Gastroesophageal sphincter (tissue), 3 donors: ENCODE measurements around the gene TMEM238.

Experiments
- CTCF ChIP-seq, 4 experiments: fragments of 200-600 bp in 2 of 4; fragments of 450-650 bp in 2 of 4; sonication (generic) in 1 of 4; IDR thresholded peaks; one replicate each; pipeline ENCODE4 v1.5.1; 2017 to 2019; ENCODE audit warnings: antibody characterized with exemption in 4 of 4, mild to moderate bottlenecking in 2 of 4, moderate library complexity in 2 of 4
- EP300 ChIP-seq: sonication (generic); formaldehyde crosslinking; IDR thresholded peaks from one replicate; pipeline ENCODE4 v1.6.1; 2017; ENCODE audit warnings: antibody characterized with exemption, mild to moderate bottlenecking

GRCh38 chr19:55369653-55370304 lies 14.3 kb downstream of the TMEM238 start:
- TF ChIP-seq EP300 (no peak), CTCF (IDR thresholded peaks at IDR 0.05) (no peak)
